ENCODE results near the gene SAMD7. TPM values are rescaled to one million over a fixed set of nuclear protein-coding genes. Genes with fewer than 3 reads are reported as not detected.

Gene SAMD7, protein sequence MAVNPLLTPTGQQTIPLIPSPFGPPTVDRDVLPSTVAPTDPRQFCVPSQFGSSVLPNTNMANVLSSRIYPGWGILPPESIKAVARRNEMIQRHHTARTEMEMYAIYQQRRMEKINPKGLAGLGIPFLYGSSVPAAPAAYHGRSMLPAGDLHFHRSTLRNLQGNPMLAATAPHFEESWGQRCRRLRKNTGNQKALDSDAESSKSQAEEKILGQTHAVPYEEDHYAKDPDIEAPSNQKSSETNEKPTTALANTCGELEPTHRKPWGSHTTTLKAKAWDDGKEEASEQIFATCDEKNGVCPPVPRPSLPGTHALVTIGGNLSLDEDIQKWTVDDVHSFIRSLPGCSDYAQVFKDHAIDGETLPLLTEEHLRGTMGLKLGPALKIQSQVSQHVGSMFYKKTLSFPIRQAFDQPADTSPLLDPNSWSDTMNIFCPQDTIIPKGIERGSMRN
- not detected for total RNA-seq

DNA sequence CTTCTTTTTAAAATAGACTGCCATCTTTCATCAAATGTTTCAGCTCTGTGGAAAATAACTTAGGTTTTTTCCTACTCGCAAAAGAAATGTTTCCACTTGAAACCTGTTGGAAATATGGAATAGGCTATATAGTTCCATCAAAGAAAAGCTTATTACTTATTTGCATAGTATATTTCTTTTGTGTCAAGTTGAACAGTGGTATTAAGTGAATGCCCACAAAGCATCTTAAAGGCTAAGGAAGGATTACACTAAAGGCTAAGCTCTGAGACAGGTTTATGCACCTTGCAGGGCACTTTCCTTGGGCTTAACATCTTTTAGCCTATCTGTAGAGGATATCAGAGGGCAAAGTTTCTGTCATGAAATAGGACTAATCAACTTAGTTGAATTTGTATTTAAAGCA is at the start of gene SAMD7:
TSS of gene SAMD7 (plus strand) at position 301 of the 400 bp plus-strand sequence. CDS start 7,927 bp downstream, outside the sequence.
- no peak within 1 kb of the TSS for H3K27ac Mint-ChIP-seq
- ChIA-PET POLR2A (no interaction called here), CTCF (no interaction called here)
- H3K27me3 Mint-ChIP-seq: no peaks in the 10 kb centered on the region
- H3K4me1 Mint-ChIP-seq (ENCODE audit: low read depth): no peaks in the 10 kb centered on the region
- no peak for DNase-seq
- H3K9me3 Mint-ChIP-seq: no peaks in the 10 kb centered on the region
- no peaks in the 10 kb centered on the region for H3K36me3 Mint-ChIP-seq
- intact Hi-C loops (cut with micrococcal nuclease): no loop called here
- no peak within 1 kb of the TSS for H3K4me3 Mint-ChIP-seq

DNA sequence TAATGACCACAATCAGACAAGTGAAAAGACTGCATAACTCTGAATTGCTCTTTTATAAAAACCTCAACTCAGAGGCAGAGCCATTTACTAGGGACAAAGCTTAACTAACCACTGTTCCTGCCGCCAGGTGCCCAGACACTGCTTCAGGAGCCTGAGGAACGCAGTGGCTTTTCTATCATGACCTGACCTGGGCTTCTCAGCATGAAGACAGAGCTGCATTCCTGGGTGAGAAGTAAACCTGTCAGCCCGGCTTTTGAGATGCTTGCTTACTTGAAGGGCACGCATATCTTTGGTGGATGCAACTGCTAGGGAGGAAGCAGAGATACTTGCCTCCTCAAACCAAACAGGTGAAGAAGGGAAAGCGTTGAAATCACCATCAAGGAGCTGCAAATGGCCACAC is 49.5 kb upstream of the SAMD7 start:
- H3K36me3 Mint-ChIP-seq: no peaks in the 10 kb centered on the region
- ChIA-PET POLR2A (no interaction called here), CTCF (interaction anchor here (0.6 to 2.1 kb wide), 9 partner anchors 8 to 552 kb away, joined by 3 to 11 read pairs (median 4); partner anchors contain the start of gene LRRC31)
- H3K9me3 Mint-ChIP-seq: no peaks in the 10 kb centered on the region
- intact Hi-C loops (cut with micrococcal nuclease): loop anchor here (5.0 to 10.0 kb wide), 3 partner anchors 175 to 553 kb away; partner anchors contain the start of genes CLDN11, GPR160 and PHC3
- H3K4me1 Mint-ChIP-seq (ENCODE audit: low read depth): peaks cover 8% of the 10 kb centered on the region
- no peak overlapping the region for H3K27ac Mint-ChIP-seq
- no peak for DNase-seq
- H3K27me3 Mint-ChIP-seq: peaks cover 16% of the 10 kb centered on the region
- no peak overlapping the region for H3K4me3 Mint-ChIP-seq

DNA sequence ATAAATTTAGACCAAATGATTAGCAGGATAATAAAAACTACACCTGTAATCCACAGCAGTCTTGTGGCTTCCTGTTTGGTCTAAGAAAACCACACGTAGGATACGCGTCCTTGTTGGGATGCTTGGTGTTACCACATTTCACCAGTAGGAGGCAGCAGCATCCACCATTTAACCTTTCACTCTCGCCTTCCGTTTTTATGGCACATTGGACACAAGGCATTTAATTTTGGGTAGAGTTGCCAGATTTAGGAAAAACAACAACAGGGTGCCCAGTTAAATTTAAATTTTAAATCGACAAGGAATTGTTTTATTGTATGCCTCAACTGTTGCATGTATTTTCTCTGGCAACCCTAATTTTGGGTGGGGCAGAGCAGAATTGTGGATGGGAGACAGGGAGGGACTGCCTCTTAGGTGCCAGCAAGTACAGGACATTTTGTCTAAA is 47.9 kb upstream of the SAMD7 start:
- peaks cover 10% of the 10 kb centered on the region for H3K27me3 Mint-ChIP-seq
- ChIA-PET POLR2A (no interaction called here), CTCF (interaction anchor here (0.7 to 2.1 kb wide), 11 partner anchors 9 to 227 kb away, joined by 3 to 11 read pairs (median 4); no protein-coding TSS in a partner anchor)
- H3K36me3 Mint-ChIP-seq: no peaks in the 10 kb centered on the region
- DNase-seq: peak; percentile 79
- no peak overlapping the region for H3K4me3 Mint-ChIP-seq
- no peaks in the 10 kb centered on the region for H3K9me3 Mint-ChIP-seq
- H3K27ac Mint-ChIP-seq: no peak overlapping the region
- H3K4me1 Mint-ChIP-seq (ENCODE audit: low read depth): peaks cover 8% of the 10 kb centered on the region
- intact Hi-C loops (cut with micrococcal nuclease): loop anchor here (1.0 to 10.0 kb wide), 7 partner anchors 100 to 949 kb away; partner anchors contain the start of genes CLDN11, GPR160, PHC3 and SEC62

DNA sequence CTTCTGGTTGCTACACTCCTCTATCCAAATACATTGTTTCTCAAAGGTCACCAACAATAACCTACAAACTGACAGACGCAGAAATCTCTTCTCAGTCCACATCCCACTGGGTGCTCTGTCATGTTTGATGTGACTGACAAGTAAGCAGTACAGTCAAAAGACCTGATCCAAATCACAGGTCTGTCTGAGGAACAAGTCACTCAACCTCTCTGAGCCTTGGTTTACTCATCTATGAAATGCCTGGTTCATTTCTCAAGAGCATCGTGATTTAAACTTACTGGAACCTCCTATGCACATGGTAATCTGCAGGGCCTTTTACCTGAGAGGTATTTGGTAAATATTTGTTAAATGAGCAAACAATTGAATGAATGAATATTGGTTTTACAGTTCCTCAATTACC is 47.1 kb upstream of the SAMD7 start:
- Mint-ChIP-seq H3K9me3 (no peaks in the 10 kb centered on the region), H3K27ac (peak overlapping the region; percentile 1), H3K4me3 (no peak overlapping the region), H3K36me3 (no peaks in the 10 kb centered on the region), H3K27me3 (peaks cover 9% of the 10 kb centered on the region), H3K4me1 (ENCODE audit: low read depth) (peaks cover 8% of the 10 kb centered on the region)
- ChIA-PET POLR2A (no interaction called here), CTCF (interaction anchor here (0.8 to 2.1 kb wide), 3 partner anchors 103 to 549 kb away, joined by 3 to 7 read pairs (median 4); no protein-coding TSS in a partner anchor)
- no peak for DNase-seq
- intact Hi-C loops (cut with micrococcal nuclease): loop anchor here (5.0 to 10.0 kb wide), 3 partner anchors 173 to 551 kb away; partner anchors contain the start of genes CLDN11, GPR160 and PHC3

DNA sequence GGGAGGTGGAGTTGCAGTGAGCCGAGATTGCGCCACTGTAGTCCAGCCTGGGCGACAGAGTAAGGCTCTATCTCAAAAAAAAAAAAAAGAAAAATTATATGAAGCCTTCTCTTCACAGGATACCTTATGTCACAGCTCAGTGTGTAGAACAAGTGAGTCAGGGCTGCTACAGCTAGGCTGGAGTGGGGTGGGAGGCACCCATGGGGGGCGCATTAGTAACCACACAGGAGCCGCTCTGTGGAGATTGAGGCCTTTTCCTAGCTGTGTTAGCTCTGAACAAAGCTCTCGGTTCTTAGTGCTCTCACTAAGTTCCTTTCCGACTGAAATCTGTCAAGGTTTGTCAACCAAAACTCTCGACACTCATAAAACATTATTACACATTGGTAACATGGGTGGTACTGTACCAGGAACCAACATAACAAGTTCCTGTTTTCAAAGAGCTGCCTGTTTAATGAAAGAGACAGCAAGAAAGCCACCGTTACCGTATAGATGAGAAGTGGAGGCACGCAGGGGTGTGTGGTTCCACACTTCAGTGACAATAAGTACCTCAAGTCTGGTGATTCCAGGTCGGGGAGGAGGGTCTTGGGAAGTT is 46.1 kb upstream of the SAMD7 start:
- DNase-seq: peak; percentile 22
- H3K27ac Mint-ChIP-seq: no peak overlapping the region

DNA sequence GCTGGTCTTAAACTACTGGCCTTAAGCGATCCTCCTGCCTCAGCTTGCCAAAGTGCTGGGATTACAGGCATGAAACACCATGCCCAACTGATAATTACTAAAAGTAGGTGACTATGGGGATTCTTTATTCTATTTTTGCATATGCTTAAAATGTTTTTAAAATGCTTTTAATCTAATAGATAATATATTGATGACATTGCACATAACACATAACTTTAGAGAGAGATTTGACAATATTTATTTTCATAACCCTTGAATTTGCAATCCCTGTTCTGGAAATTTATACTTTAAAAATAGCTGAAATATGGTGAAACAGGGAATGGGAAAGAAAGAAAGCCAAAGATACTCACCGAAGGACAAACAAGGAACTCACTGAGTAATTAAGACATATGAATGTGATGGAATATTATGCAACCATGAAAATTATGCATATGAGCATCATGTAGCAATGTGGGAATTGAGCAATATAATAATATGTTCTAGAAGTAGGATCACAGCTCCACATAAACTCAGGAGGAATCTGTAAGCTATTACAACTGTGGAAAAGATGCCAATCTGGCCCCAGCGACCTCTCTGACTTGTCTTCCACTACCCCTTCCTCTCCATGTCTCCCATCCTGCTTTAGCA is 43.7 kb upstream of the SAMD7 start:
- DNase-seq: no peak
- H3K27me3 Mint-ChIP-seq: peaks cover 9% of the 10 kb centered on the region
- H3K9me3 Mint-ChIP-seq: no peaks in the 10 kb centered on the region
- no peak overlapping the region for H3K27ac Mint-ChIP-seq
- no peaks in the 10 kb centered on the region for H3K36me3 Mint-ChIP-seq
- POLR2A ChIA-PET: no interaction called here
- CTCF ChIA-PET: interaction anchor here (0.6 kb wide), 1 partner anchor 944 kb away, joined by 3 read pairs; no protein-coding TSS in a partner anchor
- no peak overlapping the region for H3K4me3 Mint-ChIP-seq
- H3K4me1 Mint-ChIP-seq (ENCODE audit: low read depth): peaks cover 23% of the 10 kb centered on the region
- intact Hi-C loops (cut with micrococcal nuclease): loop anchor here (10.0 kb wide), 2 partner anchors 317 to 547 kb away; partner anchors contain the start of genes CLDN11 and PHC3

More for the DNA sequence above, 46.1 kb upstream of the SAMD7 start:
- ChIA-PET POLR2A (no interaction called here), CTCF (interaction anchor here (1.1 to 2.1 kb wide), 4 partner anchors 102 to 548 kb away, joined by 3 to 7 read pairs (median 4); partner anchors contain the start of gene SEC62)
- Mint-ChIP-seq H3K36me3 (no peaks in the 10 kb centered on the region), H3K9me3 (no peaks in the 10 kb centered on the region), H3K4me1 (ENCODE audit: low read depth) (peaks cover 11% of the 10 kb centered on the region), H3K27me3 (peaks cover 11% of the 10 kb centered on the region), H3K4me3 (no peak overlapping the region)
- intact Hi-C loops (cut with micrococcal nuclease): loop anchor here (10.0 kb wide), 2 partner anchors 320 to 550 kb away; partner anchors contain the start of genes CLDN11 and PHC3

DNA sequence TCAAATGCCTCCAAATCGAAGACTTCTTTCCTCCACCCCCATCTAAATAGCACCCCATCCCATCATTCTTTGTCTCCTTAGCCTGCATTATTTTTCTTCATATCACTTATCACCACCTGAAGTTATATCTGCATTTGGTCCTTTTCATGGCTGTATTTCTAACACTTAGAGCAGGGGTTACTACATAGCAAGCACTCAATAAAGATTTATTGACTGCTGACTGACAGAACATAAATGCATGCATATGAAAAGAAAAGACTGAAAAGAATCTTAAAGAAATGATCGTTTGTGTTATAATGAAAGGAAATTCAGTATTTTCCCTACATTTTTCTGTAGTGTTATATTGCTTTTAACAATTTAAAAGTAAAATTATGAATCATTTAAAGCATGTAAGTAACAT is 43.0 kb upstream of the SAMD7 start:
- H3K27me3 Mint-ChIP-seq: peaks cover 9% of the 10 kb centered on the region
- no peak overlapping the region for H3K27ac Mint-ChIP-seq
- no peak overlapping the region for H3K4me3 Mint-ChIP-seq
- CTCF ChIA-PET: interaction anchor here (0.6 kb wide), 1 partner anchor 943 kb away, joined by 3 read pairs; no protein-coding TSS in a partner anchor
- POLR2A ChIA-PET: no interaction called here
- H3K36me3 Mint-ChIP-seq: no peaks in the 10 kb centered on the region
- no peaks in the 10 kb centered on the region for H3K9me3 Mint-ChIP-seq
- intact Hi-C loops (cut with micrococcal nuclease): loop anchor here (10.0 kb wide), 2 partner anchors 316 to 546 kb away; partner anchors contain the start of genes CLDN11 and PHC3
- no peak for DNase-seq
- peaks cover 25% of the 10 kb centered on the region for H3K4me1 Mint-ChIP-seq (ENCODE audit: low read depth)

DNA sequence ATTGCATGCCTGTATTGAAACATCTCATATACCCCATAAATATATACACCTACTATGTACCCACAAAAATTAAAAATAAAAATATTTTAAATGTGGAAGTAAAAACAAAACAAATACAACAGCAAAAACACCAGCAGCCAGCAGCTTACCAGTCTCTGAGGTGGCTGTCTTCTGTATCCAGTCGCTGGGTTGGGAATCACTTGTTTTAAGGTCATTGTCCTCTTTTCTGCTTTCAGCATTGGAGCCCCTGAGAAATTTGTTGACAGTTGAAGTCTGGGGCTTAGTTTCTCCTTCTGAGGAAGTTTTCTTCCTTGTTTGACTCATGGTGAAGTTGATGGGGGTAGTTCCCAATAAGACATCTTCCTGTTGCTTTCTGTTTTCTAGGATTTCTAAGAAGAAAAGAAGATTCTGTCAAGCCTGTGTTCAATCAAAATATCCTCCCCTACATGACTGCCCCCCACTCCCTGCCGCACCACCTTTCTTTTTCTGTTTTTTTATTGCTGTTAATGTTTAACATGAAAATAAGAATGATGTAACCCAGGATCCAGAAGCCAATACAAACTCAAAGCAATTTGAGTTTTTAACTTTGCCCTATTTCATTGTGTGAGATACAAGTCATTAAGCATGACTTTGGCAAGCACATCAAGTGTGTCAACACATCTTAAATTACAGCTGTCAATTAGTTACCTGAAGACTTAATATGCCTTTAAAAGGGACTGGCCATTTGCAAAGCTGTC is 41.7 kb upstream of the SAMD7 start, which contains the start of gene LRRC31:
TSS of gene LRRC31 (minus strand) at position 452 of the 737 bp plus-strand sequence. CDS start at position 324, 128 bp downstream.
- no peak for DNase-seq
- H3K4me3 Mint-ChIP-seq: no peak within 1 kb of the TSS
- ChIA-PET POLR2A (no interaction called here), CTCF (interaction anchor here (0.6 kb wide), 1 partner anchor 7 kb away, joined by 3 read pairs; no protein-coding TSS in a partner anchor)
- H3K27ac Mint-ChIP-seq: no peak within 1 kb of the TSS
- intact Hi-C loops (cut with micrococcal nuclease): loop anchor here (10.0 kb wide), 2 partner anchors 315 to 545 kb away; partner anchors contain the start of genes CLDN11 and PHC3
- no peaks in the 10 kb centered on the region for H3K36me3 Mint-ChIP-seq
- peaks cover 3% of the 10 kb centered on the region for H3K27me3 Mint-ChIP-seq
- H3K9me3 Mint-ChIP-seq: no peaks in the 10 kb centered on the region
- H3K4me1 Mint-ChIP-seq (ENCODE audit: low read depth): peaks cover 19% of the 10 kb centered on the region

DNA sequence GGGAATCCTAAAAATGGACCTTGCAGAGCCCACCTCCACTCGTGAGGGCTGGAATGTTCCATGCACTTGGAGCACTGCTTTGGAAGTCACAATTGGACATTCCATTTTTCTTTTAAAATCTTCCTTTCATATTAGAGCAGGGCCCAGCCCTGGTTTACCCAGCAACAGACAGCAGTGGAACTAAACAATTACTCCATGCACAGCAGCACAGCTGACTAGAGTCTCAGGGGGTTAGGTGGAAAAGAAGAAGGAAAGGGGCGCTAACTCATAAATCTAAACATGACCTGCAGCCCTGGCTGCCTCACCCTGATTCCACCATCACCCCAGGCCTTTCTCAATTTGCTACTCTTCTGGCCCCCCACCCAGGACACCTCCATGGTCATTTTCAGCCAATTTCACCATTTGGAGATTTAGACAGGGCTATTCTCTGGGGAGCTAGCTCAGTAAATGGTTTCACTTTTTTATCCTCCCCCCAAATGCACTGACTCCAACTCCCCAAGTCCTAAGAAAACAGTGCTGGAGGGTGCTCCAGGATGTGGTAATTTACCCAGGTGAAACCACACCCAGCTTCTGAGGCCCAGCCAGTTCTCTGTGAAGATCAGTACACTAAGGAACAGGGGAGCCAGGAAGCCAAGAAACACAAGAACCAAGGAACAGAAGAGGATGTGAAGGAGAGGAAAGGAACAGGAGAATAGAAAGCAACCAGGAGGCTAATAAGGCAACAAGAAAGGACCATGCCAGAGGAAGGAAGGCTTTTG is 40.1 kb upstream of the SAMD7 start:
- no peak overlapping the region for H3K27ac Mint-ChIP-seq
- POLR2A ChIA-PET: no interaction called here
- intact Hi-C loops (cut with micrococcal nuclease): no loop called here
- H3K4me3 Mint-ChIP-seq: no peak overlapping the region
- CTCF ChIA-PET: interaction anchor here (1.0 kb wide), 1 partner anchor 73 kb away, joined by 3 read pairs; no protein-coding TSS in a partner anchor
- H3K27me3 Mint-ChIP-seq: peaks cover 5% of the 10 kb centered on the region
- H3K9me3 Mint-ChIP-seq: no peaks in the 10 kb centered on the region
- H3K36me3 Mint-ChIP-seq: no peaks in the 10 kb centered on the region
- no peak for DNase-seq
- peaks cover 17% of the 10 kb centered on the region for H3K4me1 Mint-ChIP-seq (ENCODE audit: low read depth)

DNA sequence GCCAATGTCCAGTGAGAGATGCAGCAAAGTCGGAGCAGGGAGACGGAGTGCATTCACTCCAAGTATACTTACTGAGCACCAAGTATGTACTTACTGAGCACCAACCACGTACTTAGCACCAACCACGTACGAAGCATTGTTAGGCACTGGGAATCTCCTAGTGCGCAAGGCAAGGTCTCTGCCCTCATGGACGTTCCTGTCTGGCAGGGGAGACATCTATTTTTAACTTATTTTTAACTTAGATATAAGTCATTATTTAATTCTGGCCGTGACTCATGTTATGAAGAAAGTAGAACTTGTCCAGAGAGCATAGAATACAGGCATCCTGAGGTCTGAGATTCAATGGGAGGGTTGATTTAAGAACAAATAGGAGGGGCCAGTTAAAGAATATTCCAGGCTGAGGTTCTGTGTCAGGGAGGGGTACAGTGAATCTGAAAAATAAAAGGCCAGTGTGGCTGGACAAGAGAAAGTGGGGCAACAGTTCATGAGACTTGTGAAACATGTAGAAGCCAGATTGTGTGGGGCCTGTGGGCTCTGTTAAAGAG is 32.3 kb upstream of the SAMD7 start:
- Mint-ChIP-seq H3K4me1 (ENCODE audit: low read depth) (no peaks in the 10 kb centered on the region), H3K36me3 (no peaks in the 10 kb centered on the region), H3K9me3 (no peaks in the 10 kb centered on the region), H3K27me3 (peaks cover 2% of the 10 kb centered on the region), H3K27ac (no peak overlapping the region), H3K4me3 (no peak overlapping the region)
- intact Hi-C loops (cut with micrococcal nuclease): no loop called here
- DNase-seq: no peak
- CTCF ChIA-PET: no interaction called here
- POLR2A ChIA-PET: no interaction called here

Measured in activated CD4-positive, alpha-beta memory T cell treated with anti-CD3 and anti-CD28 coated beads for 36 hours (primary cell).